ENCODE measurements around the gene PAXX. TPM values are rescaled to one million over a fixed set of nuclear protein-coding genes. Genes with fewer than 3 reads are reported as not detected.

Gene PAXX, protein sequence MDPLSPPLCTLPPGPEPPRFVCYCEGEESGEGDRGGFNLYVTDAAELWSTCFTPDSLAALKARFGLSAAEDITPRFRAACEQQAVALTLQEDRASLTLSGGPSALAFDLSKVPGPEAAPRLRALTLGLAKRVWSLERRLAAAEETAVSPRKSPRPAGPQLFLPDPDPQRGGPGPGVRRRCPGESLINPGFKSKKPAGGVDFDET
- 49.7 to 88.2 TPM (median 76.5 TPM) in 5 replicates for total RNA-seq (2022; extraction: Qiagen RNA extraction)

DNA sequence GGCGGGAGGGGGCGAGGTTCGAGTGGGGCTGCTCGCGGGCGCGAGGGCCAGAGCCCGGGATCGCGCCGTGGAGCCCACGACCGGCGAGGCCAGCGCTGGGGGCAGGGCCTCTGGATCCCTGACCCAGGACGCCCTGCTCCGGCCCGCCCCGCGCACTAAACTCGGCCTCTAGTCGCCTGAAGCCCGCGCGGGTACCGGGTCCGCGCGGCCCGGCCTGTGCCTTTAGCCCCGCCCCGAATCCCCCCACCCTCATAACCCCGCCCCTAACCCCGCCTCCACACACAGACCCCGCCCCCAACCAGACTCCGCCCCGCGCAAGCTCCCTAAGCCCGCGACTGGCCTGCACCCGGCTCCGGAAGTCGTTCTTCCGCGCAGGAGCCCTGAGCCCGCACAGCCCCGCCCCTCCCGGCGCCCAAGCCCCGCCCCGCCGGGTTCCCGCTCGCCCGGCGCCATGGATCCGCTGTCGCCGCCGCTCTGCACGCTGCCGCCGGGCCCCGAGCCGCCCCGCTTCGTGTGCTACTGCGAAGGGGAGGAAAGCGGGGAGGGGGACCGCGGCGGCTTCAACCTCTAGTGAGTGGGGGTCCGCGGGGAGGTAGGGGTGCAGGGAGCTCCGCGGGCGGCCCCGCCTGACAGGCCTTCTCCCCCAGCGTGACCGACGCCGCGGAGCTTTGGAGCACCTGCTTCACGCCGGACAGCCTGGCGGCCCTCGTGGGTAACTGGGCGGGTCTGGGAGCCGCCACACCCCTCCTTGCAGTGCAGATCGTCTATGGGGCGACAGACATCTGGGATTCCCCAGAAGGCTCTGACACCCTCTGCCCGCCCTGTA lies at the start of gene PAXX:
Gene PAXX, plus strand, starts transcription at position 430 of the 826 bp plus-strand sequence. Its CDS starts 22 bp downstream, at position 452.

GRCh38 chr9:136944519-136945332 lies 47.5 kb upstream of the PAXX start, which contains the start of the genes C8G and FBXW5:
C8G (plus strand) TSS chr9:136945243; CDS start chr9:136945321, 78 bp downstream.
FBXW5 (minus strand) TSS chr9:136944738; CDS start chr9:136944083, 655 bp downstream.

DNA sequence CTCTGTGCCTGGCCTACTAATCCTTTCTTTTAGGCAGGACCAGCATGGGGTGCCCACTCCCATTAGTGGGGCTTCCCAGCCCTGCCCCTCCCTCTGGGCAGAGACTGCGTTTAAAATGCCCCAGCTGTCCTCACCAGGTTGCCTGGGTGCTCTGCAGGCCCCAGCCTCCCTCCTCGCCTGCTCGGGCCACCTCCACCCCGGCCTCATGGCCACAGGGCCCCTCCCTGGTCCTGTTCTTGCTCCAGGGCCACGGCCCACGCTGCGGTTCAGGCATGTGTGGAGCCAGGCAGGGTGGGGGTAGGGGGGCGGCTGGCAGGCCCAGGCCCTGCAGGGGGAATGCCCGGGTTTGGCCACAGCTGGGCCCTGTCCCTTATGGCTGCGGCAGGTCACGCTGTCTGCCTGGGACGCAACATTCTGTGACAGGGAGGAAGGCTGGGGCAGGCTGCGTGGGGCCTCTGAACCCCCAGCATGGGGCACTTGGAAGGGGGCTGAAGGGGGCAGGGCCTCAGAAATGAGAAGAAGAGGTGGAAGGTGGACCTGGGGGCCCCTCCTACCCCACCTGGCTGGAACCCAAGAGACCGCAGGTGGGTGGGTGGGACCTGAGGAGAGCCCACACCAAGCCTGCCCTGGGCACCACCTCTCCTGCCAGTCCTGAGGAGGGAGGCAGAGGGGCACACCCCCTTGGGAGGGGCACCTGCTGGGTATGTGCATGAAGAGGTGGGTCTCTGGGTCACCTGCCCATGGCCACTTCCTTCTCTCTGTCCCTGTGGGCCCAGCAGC lies 40.5 kb upstream of the PAXX start, which contains the start of gene LCN12:
Gene LCN12, plus strand, starts transcription at position 733 of the 780 bp plus-strand sequence. CDS start 55 bp downstream, outside the sequence.

GRCh38 chr9:136977223-136977622 lies 15.0 kb upstream of the PAXX start, which contains the start of gene PTGDS:
PTGDS (plus strand) TSS chr9:136977504; CDS start chr9:136977579, 75 bp downstream.

DNA sequence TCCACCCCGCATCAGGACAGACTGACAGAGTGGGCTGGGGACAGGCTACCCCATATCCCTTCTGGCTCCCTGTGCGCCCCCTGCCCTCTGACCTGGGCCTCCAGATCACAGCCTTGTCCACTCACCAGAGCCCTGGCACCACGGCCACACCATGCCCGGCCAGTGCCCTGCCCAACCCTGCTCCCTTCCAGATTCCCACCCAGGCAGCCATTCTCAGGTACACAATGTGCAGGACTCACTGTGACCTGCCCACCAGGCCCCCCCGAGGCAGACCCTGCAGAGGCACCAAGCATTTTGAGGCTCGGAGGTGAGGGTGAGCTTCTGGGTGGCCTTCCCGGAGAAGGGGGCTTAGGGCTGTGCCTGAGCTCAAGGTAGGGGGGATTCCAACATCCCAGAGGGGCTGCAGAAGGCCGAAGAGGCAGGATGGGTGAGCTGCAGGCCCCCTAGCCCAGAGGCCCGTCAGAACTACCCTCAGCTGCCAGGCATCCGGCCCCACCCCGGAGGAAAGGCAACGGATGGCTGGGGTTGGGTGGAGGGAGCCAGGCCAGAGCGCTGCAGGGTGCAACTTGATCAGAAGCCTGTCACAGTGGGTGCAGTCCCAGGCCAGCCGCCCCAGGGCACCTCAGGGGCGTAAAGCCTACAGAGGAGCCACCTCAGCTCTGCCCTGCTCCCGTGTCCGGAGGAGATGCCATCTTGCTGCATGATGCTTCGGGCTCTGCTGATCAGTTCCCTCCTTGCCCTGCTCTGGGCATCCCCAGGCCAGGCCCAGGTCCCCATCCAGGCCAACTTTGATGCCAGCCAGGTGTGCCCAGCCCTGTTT lies 9.8 kb upstream of the PAXX start, which contains the start of gene LCNL1:
Gene LCNL1, plus strand, starts transcription at position 762 of the 820 bp plus-strand sequence. CDS start 594 bp downstream, outside the sequence.

GRCh38 chr9:136996361-136997292 lies 4.4 kb downstream of the PAXX start, which contains the start of gene CLIC3:
CLIC3 (minus strand) TSS chr9:136996568; CDS start chr9:136996543, 25 bp downstream.

DNA sequence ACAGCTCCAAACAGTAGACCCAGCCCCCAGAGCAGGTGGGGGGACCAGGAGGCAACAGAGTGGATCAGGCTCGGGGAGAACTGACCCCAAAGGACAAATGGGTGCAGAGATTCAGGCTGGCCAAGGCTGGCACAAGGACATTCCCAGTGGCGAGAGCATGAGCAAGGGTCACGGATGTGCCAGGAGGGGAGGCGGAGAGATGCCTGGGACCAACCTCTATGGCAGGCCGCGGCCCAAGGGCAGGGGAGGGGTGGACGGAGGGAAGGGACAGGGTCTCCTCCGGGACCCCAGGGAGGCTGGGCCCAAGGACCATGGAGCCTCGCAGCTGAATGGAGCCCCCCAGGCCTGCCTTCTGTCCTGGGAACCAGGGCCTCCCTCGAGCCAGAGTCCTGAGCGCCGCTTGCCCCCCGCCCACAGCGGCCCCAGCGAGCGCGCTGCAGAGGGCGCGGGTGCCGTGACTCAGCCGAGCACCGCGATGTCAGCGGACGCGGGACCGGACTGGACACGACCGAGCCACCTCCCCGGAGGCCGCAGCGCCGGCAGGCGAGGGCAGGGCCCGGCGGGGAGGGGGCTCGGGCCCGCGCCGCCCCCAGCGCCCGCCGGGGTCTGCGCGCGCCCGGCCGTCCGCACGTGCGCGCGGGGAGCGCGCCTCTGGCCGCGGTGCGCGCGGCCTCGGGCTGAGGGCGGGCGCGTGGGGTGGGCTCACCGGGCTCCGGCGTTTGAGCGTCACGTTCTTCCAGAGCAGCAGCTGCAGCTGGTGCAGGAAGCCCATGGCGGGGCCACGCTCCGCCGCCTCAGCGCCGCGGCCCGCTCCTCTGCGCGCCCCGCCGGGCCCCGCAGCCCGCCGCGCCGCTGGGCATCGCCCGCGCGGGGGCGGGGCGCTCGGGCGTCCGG lies 35.4 kb downstream of the PAXX start, which contains the start of gene ABCA2:
Gene ABCA2, minus strand, starts transcription at position 869 of the 894 bp plus-strand sequence. Its CDS starts 97 bp downstream, at position 772.

GRCh38 chr9:137031904-137032640 lies 39.9 kb downstream of the PAXX start, which contains the start of gene FUT7:
FUT7 (minus strand) TSS chr9:137032088; CDS start chr9:137031991, 97 bp downstream.

Other genes with a start within 250 kb of the PAXX start
- not detected in 5 replicates for gene LCN10, start 249.5 kb upstream of the PAXX start, total RNA-seq (2022; extraction: Qiagen RNA extraction)
- gene LCN6, start 243.9 kb upstream of the PAXX start, total RNA-seq (2022; extraction: Qiagen RNA extraction), result not detected in 5 replicates
- gene LCN8, start 234.2 kb upstream of the PAXX start, total RNA-seq (2022; extraction: Qiagen RNA extraction), result not detected in 5 replicates
- gene LCN15, start 227.9 kb upstream of the PAXX start, total RNA-seq (2022; extraction: Qiagen RNA extraction), result 0.02 TPM in 1 of 5 replicates, not detected in the others
- gene TMEM141, start 201.1 kb upstream of the PAXX start, total RNA-seq (2022; extraction: Qiagen RNA extraction), result 61.4 to 77.3 TPM (median 75.3 TPM) in 5 replicates
- 0.13 to 0.36 TPM (median 0.27 TPM) in 5 replicates for gene CCDC183, start 196.1 kb upstream of the PAXX start, total RNA-seq (2022; extraction: Qiagen RNA extraction)
- 59.9 to 89.6 TPM (median 80.8 TPM) in 5 replicates for gene RABL6, start 184.5 kb upstream of the PAXX start, total RNA-seq (2022; extraction: Qiagen RNA extraction)
- gene AJM1, start 149.9 kb upstream of the PAXX start, total RNA-seq (2022; extraction: Qiagen RNA extraction), result 3.3 to 4.7 TPM (median 4.6 TPM) in 5 replicates
- 284 to 346 TPM (median 322 TPM) in 5 replicates for gene PHPT1, start 143.0 kb upstream of the PAXX start, total RNA-seq (2022; extraction: Qiagen RNA extraction)
- 1.7 to 6.8 TPM (median 5.1 TPM) in 5 replicates for gene MAMDC4, start 140.1 kb upstream of the PAXX start, total RNA-seq (2022; extraction: Qiagen RNA extraction)
- 433 to 512 TPM (median 473 TPM) in 5 replicates for gene EDF1, start 126.1 kb upstream of the PAXX start, total RNA-seq (2022; extraction: Qiagen RNA extraction)
- 47.5 to 74.7 TPM (median 64.9 TPM) in 5 replicates for gene TRAF2, start 105.9 kb upstream of the PAXX start, total RNA-seq (2022; extraction: Qiagen RNA extraction)
- 61.5 to 109 TPM (median 104 TPM) in 5 replicates for gene FBXW5, start 47.7 kb upstream of the PAXX start, total RNA-seq (2022; extraction: Qiagen RNA extraction)
- 0.88 to 2.3 TPM (median 1.3 TPM) in 5 replicates for gene C8G, start 47.2 kb upstream of the PAXX start, total RNA-seq (2022; extraction: Qiagen RNA extraction)
- 0.48 to 1.5 TPM (median 1.5 TPM) in 5 replicates for gene LCN12, start 40.1 kb upstream of the PAXX start, total RNA-seq (2022; extraction: Qiagen RNA extraction)
- 0.16 to 0.81 TPM (median 0.57 TPM) in 5 replicates for gene PTGDS, start 14.9 kb upstream of the PAXX start, total RNA-seq (2022; extraction: Qiagen RNA extraction)
- gene LCNL1, start 9.4 kb upstream of the PAXX start, total RNA-seq (2022; extraction: Qiagen RNA extraction), result 0.03 to 0.06 TPM (median 0.05 TPM) in 4 of 5 replicates, not detected in the other
- gene CLIC3, start 4.1 kb downstream of the PAXX start, total RNA-seq (2022; extraction: Qiagen RNA extraction), result 2.7 to 4.5 TPM (median 3.8 TPM) in 5 replicates
- gene ABCA2, start 35.8 kb downstream of the PAXX start, total RNA-seq (2022; extraction: Qiagen RNA extraction), result 20.4 to 30.4 TPM (median 27.8 TPM) in 5 replicates
- 0.08 to 0.09 TPM in 2 of 5 replicates, not detected in the others for gene FUT7, start 39.7 kb downstream of the PAXX start, total RNA-seq (2022; extraction: Qiagen RNA extraction)
- gene NPDC1, start 53.8 kb downstream of the PAXX start, total RNA-seq (2022; extraction: Qiagen RNA extraction), result 41.2 to 91.4 TPM (median 89.1 TPM) in 5 replicates
- gene ENTPD2, start 61.6 kb downstream of the PAXX start, total RNA-seq (2022; extraction: Qiagen RNA extraction), result 0.63 to 1.4 TPM (median 0.95 TPM) in 5 replicates
- 15.2 to 28.2 TPM (median 25.3 TPM) in 5 replicates for gene SAPCD2, start 78.1 kb downstream of the PAXX start, total RNA-seq (2022; extraction: Qiagen RNA extraction)
- gene UAP1L1, start 85.1 kb downstream of the PAXX start, total RNA-seq (2022; extraction: Qiagen RNA extraction), result 9.5 to 17.0 TPM (median 12.6 TPM) in 5 replicates
- 42.2 to 55.4 TPM (median 51.2 TPM) in 5 replicates for gene MAN1B1, start 94.6 kb downstream of the PAXX start, total RNA-seq (2022; extraction: Qiagen RNA extraction)
- gene DPP7, start 122.3 kb downstream of the PAXX start, total RNA-seq (2022; extraction: Qiagen RNA extraction), result 72.4 to 138 TPM (median 129 TPM) in 5 replicates
- gene GRIN1, start 146.7 kb downstream of the PAXX start, total RNA-seq (2022; extraction: Qiagen RNA extraction), result 0.22 to 0.94 TPM (median 0.34 TPM) in 5 replicates
- gene LRRC26, start 177.6 kb downstream of the PAXX start, total RNA-seq (2022; extraction: Qiagen RNA extraction), result 0.61 to 2.2 TPM (median 1.4 TPM) in 5 replicates
- not detected in 5 replicates for gene TMEM210, start 179.6 kb downstream of the PAXX start, total RNA-seq (2022; extraction: Qiagen RNA extraction)
- gene ANAPC2, start 196.1 kb downstream of the PAXX start, total RNA-seq (2022; extraction: Qiagen RNA extraction), result 24.9 to 40.7 TPM (median 36.9 TPM) in 5 replicates
- 102 to 161 TPM (median 150 TPM) in 5 replicates for gene SSNA1, start 196.3 kb downstream of the PAXX start, total RNA-seq (2022; extraction: Qiagen RNA extraction)
- gene TPRN, start 208.3 kb downstream of the PAXX start, total RNA-seq (2022; extraction: Qiagen RNA extraction), result 6.2 to 10.5 TPM (median 10.1 TPM) in 5 replicates
- 35.3 to 48.6 TPM (median 45.8 TPM) in 5 replicates for gene TMEM203, start 213.2 kb downstream of the PAXX start, total RNA-seq (2022; extraction: Qiagen RNA extraction)
- 11.5 to 21.6 TPM (median 18.2 TPM) in 5 replicates for gene NDOR1, start 213.3 kb downstream of the PAXX start, total RNA-seq (2022; extraction: Qiagen RNA extraction)
- 0.95 to 2.7 TPM (median 2.2 TPM) in 5 replicates for gene RNF208, start 229.8 kb downstream of the PAXX start, total RNA-seq (2022; extraction: Qiagen RNA extraction)
- gene CYSRT1, start 232.8 kb downstream of the PAXX start, total RNA-seq (2022; extraction: Qiagen RNA extraction), result 2.7 to 5.0 TPM (median 4.3 TPM) in 5 replicates
- 0.09 to 0.24 TPM (median 0.14 TPM) in 5 replicates for gene RNF224, start 235.1 kb downstream of the PAXX start, total RNA-seq (2022; extraction: Qiagen RNA extraction)
- 0.07 to 0.14 TPM (median 0.10 TPM) in 4 of 5 replicates, not detected in the other for gene SLC34A3, start 238.5 kb downstream of the PAXX start, total RNA-seq (2022; extraction: Qiagen RNA extraction)
- 616 to 807 TPM (median 766 TPM) in 5 replicates for gene TUBB4B, start 248.9 kb downstream of the PAXX start, total RNA-seq (2022; extraction: Qiagen RNA extraction)

Data from A549 treated with CORT108297 at 1 μM for 4 hours (cell line).